ENCODE results near the gene SLC18A2. TPM values are rescaled to one million over a fixed set of nuclear protein-coding genes. Genes with fewer than 3 reads are reported as not detected.

Gene SLC18A2
- total RNA-seq, 1 donor from 2014 or later: 12.0 TPM

- Mint-ChIP-seq H3K9me3 (ENCODE audit: unreplicated experiment) (peaks cover 5% of the 10 kb centered on the region), H3K27ac (ENCODE audit: unreplicated experiment) (no peak overlapping the region), H3K4me1 (ENCODE audit: low read depth, unreplicated experiment) (peaks cover 15% of the 10 kb centered on the region), H3K36me3 (ENCODE audit: unreplicated experiment) (peaks cover 3% of the 10 kb centered on the region), H3K4me3 (ENCODE audit: unreplicated experiment) (no peak overlapping the region), H3K27me3 (ENCODE audit: unreplicated experiment) (peaks cover 6% of the 10 kb centered on the region)
- TF ChIP-seq CTCF (IDR thresholded peaks at IDR 0.05; ENCODE audit: partially characterized antibody, unreplicated experiment): no peak
- DNase-seq: no peak
Measured at GRCh38 chr10:117237401-117237991, 3.4 kb upstream of the SLC18A2 start.

- Mint-ChIP-seq H3K27me3 (ENCODE audit: unreplicated experiment) (peaks cover 10% of the 10 kb centered on the region), H3K9me3 (ENCODE audit: unreplicated experiment) (peaks cover 5% of the 10 kb centered on the region), H3K4me1 (ENCODE audit: low read depth, unreplicated experiment) (peaks cover 17% of the 10 kb centered on the region), H3K27ac (ENCODE audit: unreplicated experiment) (no peak overlapping the region), H3K4me3 (ENCODE audit: unreplicated experiment) (no peak overlapping the region), H3K36me3 (ENCODE audit: unreplicated experiment) (peaks cover 3% of the 10 kb centered on the region)
- no peak for DNase-seq
- TF ChIP-seq CTCF (IDR thresholded peaks at IDR 0.05; ENCODE audit: partially characterized antibody, unreplicated experiment): no peak
Measured at GRCh38 chr10:117239051-117239450, 1.9 kb upstream of the SLC18A2 start.

- Mint-ChIP-seq H3K27ac (ENCODE audit: unreplicated experiment) (peak overlapping the region; percentile 28), H3K36me3 (ENCODE audit: unreplicated experiment) (peaks cover 3% of the 10 kb centered on the region), H3K27me3 (ENCODE audit: unreplicated experiment) (peaks cover 12% of the 10 kb centered on the region), H3K9me3 (ENCODE audit: unreplicated experiment) (peaks cover 5% of the 10 kb centered on the region), H3K4me1 (ENCODE audit: low read depth, unreplicated experiment) (peaks cover 12% of the 10 kb centered on the region), H3K4me3 (ENCODE audit: unreplicated experiment) (no peak overlapping the region)
- DNase-seq: no peak
- no peak for TF ChIP-seq CTCF (IDR thresholded peaks at IDR 0.05; ENCODE audit: partially characterized antibody, unreplicated experiment)
Measured at GRCh38 chr10:117239721-117240620, 943 bp upstream of the SLC18A2 start.

GRCh38 chr10:117241541-117242462 lies 888 bp downstream of the SLC18A2 start:
- DNase-seq: peak; percentile 56
- Mint-ChIP-seq H3K9me3 (ENCODE audit: unreplicated experiment) (peaks cover 5% of the 10 kb centered on the region), H3K4me3 (ENCODE audit: unreplicated experiment) (peak overlapping the region; percentile 87), H3K27ac (ENCODE audit: unreplicated experiment) (peak overlapping the region; percentile 45), H3K4me1 (ENCODE audit: low read depth, unreplicated experiment) (peaks cover 13% of the 10 kb centered on the region), H3K36me3 (ENCODE audit: unreplicated experiment) (peaks cover 1% of the 10 kb centered on the region), H3K27me3 (ENCODE audit: unreplicated experiment) (peaks cover 10% of the 10 kb centered on the region)
- TF ChIP-seq CTCF (IDR thresholded peaks at IDR 0.05; ENCODE audit: partially characterized antibody, unreplicated experiment): no peak
